Hippocampal formation (tissue), 2 donors: ENCODE data around the gene SLU7.
A peak's percentile ranks its signal among the peaks of the same experiment; 100 is the strongest.
"Not testable (repeated sequence)": the region's sequence is repeated elsewhere in the genome, so short reads cannot be mapped to it uniquely, and the experiment has no call there.

Source experiments
- DNase-seq, 2 donors: peaks; one replicate each; lab custom pipeline; 2025; lab: John Stamatoyannopoulos, UW

The SLU7 gene

DNA sequence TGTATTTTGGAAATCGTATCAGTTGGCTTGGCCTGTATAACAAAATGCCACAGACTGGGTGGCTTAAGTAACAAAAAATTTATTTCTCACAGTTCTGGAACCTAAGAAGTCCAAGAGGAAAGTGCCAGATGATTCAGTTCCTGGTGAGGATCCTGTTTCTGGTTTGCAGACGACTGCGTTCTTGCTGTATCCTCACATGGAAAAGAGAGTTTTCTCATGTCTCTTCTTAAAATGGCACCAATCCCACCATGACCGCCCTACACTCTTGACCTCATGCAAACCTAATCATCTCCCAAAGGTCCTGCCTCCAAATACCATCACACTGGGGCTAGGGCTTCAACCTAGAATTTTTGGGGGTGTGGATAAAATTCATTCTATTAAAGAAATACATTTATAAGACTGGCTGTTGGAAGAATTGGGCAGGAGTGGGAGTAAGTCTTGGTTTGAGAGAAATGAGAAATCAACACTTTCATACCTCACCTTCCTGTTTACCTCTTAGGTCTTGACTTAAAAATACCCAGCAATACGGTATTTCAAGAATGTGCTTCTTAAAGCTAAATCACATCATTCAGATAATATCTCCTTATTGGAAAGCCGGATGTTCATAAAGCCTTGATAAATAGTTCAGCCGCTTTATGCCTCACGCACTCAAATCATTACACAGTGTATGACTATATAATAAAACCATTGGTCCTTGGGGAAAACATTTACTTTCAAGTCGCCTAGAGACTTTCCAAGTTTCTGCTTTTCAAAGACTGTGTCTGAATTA is 31.5 kb upstream of the SLU7 start:
- no peak for DNase-seq

DNA sequence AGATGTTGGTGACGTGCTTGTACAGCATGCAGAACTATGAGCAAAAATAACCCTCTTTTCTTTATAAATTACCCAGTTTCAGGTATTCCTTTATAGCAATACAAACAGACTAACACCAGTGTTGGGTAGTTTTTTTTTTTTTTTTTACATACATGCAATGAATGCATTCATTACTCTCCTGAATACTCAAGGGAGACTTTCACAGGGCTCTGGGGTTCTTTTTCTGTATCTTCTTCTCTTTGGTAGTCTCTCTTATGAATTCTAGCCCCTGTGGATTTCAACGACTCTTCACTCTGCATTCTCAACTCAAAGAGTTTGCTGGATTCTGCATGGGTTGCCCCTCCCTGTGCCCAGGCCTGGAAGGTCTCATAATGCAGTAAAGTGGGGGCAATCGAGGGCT is 30.6 kb upstream of the SLU7 start:
- no peak for DNase-seq

DNA sequence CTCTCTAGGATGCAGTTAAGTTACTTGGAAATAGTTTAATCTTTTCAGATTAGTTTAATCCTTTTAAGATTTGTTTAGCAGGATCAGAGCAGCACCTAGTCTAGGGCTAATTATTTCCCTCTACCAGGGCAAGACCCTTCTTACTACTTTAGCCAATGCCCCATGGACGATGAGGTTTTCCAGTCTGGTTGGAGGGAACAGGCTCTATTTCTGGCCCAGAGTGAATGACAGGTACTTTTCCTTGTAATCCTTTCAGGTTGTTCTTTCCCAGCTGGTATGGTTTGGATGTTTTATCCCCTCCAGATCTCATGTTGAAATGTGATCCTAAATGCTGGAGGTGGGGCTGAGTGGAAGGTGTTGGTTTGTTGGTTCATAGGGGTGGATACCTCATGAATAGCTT is 30.0 kb upstream of the SLU7 start:
- no peak for DNase-seq

DNA sequence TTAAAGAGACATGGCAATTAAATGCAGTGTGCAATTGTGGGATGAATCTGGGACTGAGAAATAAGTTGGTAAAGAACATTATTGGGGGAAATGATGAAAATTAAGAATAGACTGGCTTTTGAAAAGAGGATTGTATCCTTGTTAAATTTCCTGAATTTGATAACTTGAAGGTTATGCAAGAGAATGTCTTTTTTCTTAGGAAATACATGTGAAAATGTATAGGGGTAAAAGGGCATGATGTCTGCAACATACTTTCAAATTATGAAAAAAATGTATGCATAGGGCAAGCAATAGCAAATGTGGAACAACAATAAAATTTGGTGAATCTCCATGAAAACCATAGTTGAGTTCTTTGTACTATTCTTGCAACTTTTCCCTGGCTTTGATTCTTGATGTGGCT is 26.9 kb upstream of the SLU7 start:
- DNase-seq = no peak

DNA sequence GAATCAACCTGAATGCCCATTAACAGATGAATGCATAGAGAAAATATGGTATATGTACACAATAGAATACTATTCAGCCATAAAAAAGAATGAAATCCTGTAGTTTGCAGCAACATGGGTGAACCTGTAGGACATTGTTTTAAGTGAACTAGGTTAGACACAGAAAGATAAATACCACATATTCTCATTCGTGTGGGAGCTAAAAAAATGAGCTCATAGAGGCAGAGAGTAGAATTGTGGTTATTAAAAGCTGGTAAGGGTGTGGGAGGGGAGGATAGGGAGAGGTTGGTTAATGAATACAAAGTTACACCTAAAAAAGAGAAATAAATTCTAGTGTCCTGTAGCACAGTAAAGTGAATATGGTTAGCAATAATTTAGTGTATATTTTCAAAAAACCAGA is 26.3 kb upstream of the SLU7 start:
- DNase-seq = no peak

DNA sequence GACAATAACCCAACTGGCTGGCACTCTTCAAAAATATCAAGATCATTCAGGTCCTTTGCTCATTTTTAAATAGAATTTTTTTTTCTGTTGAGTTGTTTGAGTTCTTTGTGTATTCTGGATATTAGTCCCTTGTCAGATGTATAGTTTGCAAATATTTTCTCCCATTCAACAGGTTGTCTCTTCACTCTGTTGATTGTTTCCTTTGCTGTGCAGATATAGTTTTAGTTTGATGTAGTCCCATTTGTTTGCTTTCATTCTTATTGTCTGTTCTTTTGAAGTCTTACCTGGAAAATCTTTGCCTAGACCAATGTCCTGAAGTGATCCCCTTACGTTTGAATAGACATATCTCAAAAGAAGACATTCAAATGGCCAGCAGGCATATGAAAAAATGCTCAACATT is 25.5 kb upstream of the SLU7 start:
- DNase-seq = no peak

DNA sequence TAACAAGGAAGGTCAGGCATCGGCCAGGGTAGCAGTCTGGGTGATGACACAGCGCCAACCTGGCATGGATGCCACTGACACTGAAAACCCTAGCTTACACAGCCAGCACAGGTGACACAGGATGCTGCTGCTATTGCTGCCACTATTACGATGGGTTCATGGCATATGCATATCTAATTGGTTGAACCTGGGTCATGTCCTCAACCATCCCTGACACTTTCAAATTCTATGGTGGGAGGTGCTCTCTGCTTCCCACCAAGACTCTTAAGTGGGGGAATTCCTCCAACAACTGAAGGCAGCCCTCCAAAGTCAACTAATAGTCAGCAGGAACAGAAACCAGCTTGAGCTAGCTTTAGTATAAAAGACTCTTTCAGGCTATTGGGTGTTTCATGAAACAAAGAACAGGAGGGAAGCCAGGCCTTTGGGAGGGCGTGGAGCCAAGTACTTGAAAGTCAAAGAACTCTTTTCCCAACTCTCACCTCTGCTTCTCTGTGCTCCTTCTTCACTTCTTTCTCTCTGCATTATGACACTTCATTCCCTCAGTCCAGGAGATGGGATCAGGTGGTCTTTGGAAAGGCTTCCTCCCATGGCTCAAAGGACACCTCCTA is 24.0 kb upstream of the SLU7 start:
- no peak for DNase-seq

DNA sequence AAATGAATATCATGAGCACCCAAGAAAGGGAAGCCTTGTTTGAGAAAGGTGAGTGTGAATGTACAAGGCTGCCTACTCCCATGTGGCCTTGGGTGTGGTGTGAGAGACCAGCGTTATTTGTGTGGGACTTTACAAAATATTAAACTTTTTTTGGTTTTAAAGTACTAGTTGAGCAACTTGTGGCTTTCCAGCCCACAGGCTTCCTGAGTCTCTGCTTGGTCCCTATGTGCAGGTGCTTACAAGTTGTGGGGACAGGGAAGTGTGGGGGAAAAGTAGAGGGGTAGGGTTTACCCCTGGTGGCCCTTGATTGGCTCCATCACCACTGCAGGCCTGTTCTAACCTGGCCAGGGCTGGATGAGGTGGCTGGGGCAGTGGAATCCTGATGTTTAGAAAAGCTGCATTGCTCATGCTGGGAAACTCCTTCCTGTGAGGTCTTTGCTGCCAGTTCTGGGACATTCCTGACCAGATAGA is 22.5 kb upstream of the SLU7 start:
- no peak for DNase-seq

DNA sequence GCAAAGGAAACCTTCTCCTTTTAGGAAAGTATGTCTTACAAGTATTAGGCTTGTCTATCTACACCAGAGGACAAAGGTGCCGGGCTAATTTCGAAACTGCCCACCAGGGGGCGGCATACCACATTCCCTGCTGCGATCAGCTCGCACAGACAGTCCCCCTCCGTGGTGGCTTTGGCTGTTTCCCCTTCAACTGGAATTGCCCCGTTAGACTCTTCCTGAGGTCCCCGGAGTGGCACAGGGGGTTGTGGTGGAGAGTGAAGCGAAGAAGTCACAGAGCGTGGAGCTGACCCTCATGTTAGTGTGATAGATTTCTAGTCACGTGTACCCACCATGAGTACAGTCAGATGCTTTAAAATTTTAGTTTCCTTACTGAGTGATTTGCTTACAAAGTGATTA is 20.3 kb upstream of the SLU7 start:
- peak; percentile 68 to 73 for DNase-seq

DNA sequence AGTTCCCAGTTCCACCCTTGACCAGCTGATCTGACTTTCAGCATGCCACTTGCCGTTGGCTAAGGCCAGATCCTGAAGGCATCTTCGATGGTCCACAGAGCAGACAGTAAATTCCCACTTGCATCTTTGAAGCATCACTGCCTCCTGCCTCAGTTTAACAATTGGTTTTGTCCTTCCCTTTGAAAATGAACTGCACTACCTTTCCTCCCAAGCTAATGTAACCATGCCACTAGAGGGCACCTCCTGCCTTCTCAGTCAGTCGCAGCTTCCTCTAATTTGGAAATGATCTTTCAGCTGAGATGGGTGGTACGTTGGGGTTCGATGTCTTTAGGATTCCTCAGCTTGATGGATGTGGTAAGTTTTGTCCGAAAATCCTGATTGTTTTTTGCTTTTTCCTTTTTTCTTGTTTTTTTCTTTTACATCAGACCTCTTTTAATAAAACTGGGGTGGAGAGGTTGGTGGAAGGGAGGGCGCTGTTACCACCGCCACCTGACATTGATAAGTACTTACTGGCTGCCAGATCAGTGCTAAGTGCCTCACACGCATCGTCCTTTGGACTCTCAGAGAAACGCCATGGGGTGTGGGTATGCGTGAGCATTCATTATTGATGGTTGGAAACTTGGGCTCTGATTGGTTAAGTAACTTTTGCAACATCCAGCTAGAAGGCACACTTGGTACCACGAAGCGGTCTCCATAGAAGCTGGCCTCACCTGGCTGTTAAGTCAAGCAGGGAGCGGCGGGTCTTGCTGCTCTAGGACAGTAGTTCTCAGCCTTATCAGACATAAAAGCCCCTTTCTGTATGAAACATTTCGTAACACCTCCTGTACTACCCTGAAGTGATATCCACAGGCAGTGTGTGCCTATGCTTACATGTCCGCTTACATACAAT is 19.7 kb upstream of the SLU7 start:
- DNase-seq = peak; percentile 32 to 84

DNA sequence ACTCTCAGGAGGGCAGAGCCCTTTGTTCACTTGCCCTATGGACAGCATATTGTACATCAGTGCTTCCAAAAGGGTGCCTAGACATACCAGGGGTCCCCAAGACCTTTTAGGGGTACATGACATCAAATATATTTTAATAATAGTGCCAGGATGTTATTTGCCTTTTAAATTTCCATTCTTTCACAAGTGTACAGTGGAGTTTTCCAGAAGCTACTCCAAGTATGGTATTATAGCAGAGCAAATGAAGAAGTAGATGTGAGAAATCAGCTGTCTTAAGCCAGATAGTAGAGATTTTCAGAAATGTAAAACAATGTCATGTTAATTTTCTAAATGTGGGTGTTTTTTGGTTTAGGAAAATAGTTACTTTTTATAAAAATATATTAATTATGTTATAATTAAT is 18.4 kb upstream of the SLU7 start:
- DNase-seq = no peak

DNA sequence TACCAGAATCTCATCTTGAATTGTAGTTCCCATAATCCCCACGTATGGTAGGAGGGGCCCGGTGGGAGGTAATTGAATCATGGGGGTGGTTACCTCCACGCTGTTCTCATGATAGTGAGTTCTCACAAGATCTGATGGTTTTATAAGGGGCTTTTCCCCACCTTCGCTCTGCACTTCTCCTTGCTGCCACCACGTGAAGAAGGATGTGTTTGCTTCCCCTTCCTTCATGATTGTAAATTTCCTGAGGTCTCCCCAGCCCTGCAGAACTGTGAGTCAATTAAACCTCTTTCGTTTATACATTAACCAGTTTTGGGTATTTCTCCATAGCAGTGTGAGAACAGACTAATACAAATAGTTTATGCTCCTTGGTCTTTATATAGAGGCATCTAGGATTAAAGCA is 17.8 kb upstream of the SLU7 start:
- DNase-seq = not testable (repeated sequence)

DNA sequence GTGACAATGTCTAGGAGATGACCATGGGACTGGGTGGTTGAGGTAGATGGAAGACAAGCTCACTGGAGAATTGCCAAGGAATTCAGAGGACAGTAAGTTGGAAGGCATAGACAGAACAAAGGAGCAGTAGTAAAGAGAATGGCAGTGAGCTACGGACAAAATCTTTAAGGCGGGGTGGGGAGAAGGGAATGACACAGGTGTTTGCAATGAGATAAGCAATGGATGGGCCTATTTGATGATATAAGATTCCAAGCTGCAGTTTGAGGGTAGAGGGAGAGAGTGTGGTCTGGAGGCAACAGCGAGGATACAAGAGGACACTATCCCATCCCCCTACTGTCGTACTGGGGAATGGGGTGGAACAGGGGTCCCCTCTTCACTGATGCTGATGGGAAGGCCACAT is 17.1 kb upstream of the SLU7 start:
- no peak for DNase-seq

DNA sequence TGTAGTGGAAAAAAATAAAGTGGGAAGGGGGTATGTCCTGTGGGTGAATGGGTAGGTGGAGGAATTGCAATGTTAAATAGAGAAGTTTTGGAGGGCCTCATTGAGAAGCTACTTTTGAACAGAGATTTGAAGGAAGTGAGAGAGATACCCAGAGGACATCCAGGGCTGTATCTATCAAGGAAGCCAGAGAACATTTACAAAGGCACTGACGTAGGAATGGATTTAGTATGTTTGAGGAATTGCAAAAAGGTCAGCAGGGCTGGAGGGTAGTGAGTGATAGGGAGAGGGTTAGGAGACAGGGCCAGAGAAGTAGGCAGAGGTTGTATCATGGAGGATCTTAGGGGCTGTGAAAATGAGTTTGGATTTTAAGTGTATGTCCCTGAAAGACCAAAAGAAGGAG is 16.7 kb upstream of the SLU7 start:
- no peak for DNase-seq

DNA sequence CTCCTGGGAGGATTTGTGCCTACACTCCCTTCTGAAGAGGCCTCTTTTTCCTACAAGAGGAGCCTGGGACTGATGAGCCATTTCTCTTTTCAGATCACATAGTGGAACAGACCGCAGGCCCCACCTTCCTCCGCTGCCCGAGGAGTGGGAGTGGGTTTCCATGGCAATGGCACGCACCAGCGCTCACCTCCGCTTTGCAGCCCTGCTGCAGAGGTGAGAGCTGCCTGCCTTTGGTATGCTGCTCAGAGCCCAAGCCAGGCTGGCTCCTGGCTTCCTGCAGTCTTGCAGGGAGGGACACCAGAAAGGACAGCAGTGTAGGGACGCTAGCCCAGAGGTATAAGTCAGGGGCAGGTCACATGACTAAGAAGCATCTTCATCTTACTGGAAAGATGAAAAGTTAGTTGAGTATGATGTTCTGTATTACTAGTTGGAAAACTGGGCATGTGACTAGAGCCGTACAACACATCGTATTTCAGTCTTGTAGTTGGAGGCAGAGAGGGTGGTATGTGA is 15.2 kb upstream of the SLU7 start:
- DNase-seq = peak; percentile 10 to 31

DNA sequence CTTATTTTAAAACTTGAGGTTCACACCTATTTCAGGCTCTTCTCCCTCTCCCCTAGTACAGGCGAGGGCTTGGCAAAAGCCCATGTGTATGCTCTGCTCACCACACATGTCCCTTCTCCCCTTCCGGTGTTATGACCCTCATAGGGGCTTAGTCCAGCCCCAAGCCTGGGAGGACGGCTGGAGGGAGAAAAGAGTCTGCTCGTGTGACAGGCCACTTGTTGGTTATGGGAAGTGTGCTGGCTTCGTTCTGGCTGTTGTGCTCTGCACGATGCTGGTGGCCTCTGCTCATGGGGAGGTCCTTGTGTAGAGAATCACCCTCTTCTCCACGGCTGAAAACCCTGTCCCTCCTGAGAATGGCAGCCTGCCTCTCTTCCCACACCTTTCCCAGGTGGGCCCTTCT is 13.9 kb upstream of the SLU7 start:
- no peak for DNase-seq

DNA sequence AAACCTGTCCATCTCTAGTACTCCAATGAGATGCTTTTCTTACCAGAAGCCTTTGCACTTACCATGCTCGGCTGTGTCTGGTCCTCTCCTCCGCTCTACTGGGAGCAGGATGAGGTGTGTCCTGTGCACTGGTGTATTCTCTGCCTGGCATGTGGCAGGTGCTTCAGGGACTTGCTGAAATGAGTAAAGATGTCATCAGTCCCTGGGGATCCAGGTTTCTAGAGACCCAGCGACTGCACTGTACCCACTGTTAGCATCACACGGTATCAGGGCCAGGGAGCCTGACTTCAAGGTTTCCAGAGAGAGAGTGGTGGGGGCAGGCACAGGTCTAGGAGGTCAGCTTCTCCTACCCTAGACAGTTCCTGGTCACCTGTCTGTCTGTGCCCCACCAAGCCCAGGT is 13.3 kb upstream of the SLU7 start:
- no peak for DNase-seq

DNA sequence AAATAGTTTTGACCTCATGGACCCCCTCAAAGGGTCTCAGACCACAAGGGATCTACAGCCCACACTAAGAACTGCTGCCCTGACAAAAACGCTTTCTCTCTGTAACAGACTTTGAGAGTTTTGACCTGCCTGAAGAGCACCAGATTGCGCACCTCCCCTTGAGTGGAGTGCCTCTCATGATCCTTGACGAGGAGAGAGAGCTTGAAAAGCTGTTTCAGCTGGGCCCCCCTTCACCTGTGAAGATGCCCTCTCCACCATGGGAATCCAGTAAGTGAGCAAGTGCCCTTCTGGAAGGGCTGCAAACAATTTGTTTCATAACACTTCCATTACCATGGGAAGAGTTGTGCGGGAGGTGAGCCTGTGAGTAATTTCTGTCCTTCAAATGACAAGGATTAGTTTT is 8.7 kb upstream of the SLU7 start:
- no peak for DNase-seq

DNA sequence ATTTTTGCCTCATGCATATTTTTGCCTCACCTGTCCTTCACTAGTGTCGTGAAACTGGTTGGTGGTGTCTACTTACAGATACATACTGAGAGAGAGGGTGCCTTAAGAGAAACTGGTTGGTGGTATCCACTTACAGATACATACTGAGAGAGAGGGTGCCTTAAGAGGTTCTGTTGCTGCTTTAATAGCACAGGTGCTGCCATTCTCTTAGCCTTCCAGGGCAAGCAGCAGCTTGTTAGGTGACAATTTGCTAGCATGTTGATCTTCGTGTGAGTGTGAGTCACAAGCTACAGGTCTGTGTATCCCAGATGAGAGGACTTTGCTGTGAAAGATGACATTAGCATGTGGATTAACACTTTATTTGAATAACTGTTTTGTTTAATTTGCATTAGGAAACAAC is 4.2 kb upstream of the SLU7 start:
- no peak for DNase-seq

DNA sequence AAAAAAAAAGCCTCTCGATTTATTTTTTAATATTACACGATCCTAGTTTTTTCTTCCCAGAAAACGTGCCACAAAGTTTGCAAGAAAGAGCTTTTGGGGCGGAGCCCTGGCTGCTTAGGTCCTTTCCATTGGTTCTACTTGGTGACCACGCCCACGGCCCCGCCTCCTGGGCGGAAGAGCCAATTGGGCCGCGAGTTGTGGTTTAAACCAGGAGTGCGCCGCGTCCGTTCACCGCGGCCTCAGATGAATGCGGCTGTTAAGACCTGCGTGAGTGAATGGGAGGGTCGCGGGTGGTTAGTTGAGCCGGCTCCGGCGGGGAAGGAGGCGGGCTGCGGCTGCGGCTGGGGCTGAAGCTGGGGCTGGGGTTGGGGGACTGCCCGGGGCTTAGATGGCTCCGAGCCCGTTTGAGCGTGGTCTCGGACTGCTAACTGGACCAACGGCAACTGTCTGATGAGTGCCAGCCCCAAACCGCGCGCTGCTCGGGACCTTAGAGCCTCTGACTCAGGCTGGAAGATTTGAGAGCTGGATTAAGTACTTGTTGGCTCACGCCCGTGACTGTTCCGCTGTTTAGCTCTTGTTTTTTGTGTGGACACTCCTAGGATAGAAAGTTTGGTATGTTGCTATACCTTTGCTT is 2.9 kb upstream of the SLU7 start, which contains the start of gene PTTG1:
Gene PTTG1, plus strand, starts transcription at position 231 of the 634 bp plus-strand sequence. CDS start 458 bp downstream, outside the sequence.
- DNase-seq = peak; percentile 82 to 86

DNA sequence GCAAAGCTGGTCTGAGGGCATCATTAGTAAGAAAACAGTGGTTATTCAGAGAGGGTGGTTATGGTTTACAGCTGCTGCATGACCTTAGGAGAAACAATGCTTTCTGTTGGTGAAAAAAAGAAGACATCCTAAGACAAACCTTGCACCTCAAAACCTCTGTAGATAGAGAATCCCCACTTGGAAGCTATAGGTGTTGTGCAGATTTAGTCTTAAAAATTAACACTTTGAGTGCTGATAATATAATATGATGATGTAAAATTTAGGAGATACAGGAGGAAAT is 1.4 kb upstream of the SLU7 start:
- DNase-seq = no peak
